Measurements from ENCODE around the gene ROMO1.
"Not testable (repeated sequence)": the region's sequence is repeated elsewhere in the genome, so short reads cannot be mapped to it uniquely, and the experiment has no call there.

ROMO1 gene

GRCh38 chr20:35664466-35665206 lies 34.6 kb upstream of the ROMO1 start, which contains the start of the genes CPNE1 and RBM12:
Gene CPNE1, minus strand, starts transcription at chr20:35664900. Its CDS starts 31,977 bp downstream, at chr20:35632923.
Gene RBM12, minus strand, starts transcription at chr20:35664900. Its CDS starts 9,578 bp downstream, at chr20:35655322.
- Mint-ChIP-seq H3K36me3 (ENCODE audit: low read depth) (peaks cover 31% of the 10 kb centered on the region), H3K9me3 (no peaks in the 10 kb centered on the region), H3K4me3 (peak within 1 kb of the TSS; percentile 95), H3K4me1 (ENCODE audit: low read depth) (peaks cover 37% of the 10 kb centered on the region), H3K27me3 (no peaks in the 10 kb centered on the region), H3K27ac (peak within 1 kb of the TSS; percentile 99)
- intact Hi-C loops (cut with micrococcal nuclease): loop anchor here (1.0 kb wide), 1 partner anchor 48 kb away; no protein-coding TSS in a partner anchor

GRCh38 chr20:35665949-35666288 lies 33.3 kb upstream of the ROMO1 start:
- H3K9me3 Mint-ChIP-seq: no peaks in the 10 kb centered on the region
- intact Hi-C loops (cut with micrococcal nuclease): no loop called here
- H3K27ac Mint-ChIP-seq: no peak overlapping the region
- no peak overlapping the region for H3K4me3 Mint-ChIP-seq
- no peaks in the 10 kb centered on the region for H3K27me3 Mint-ChIP-seq
- peaks cover 37% of the 10 kb centered on the region for H3K4me1 Mint-ChIP-seq (ENCODE audit: low read depth)
- peaks cover 44% of the 10 kb centered on the region for H3K36me3 Mint-ChIP-seq (ENCODE audit: low read depth)

GRCh38 chr20:35669221-35669620 lies 30.0 kb upstream of the ROMO1 start:
- no peak overlapping the region for H3K27ac Mint-ChIP-seq
- peaks cover 68% of the 10 kb centered on the region for H3K36me3 Mint-ChIP-seq (ENCODE audit: low read depth)

GRCh38 chr20:35669681-35670080 lies 29.5 kb upstream of the ROMO1 start:
- intact Hi-C loops (cut with micrococcal nuclease): no loop called here
- H3K27ac Mint-ChIP-seq: no peak overlapping the region

More at GRCh38 chr20:35669221-35669620, 30.0 kb upstream of the ROMO1 start:
- H3K9me3 Mint-ChIP-seq: no peaks in the 10 kb centered on the region
- no peaks in the 10 kb centered on the region for H3K27me3 Mint-ChIP-seq
- no peak overlapping the region for H3K4me3 Mint-ChIP-seq
- intact Hi-C loops (cut with micrococcal nuclease): no loop called here
- peaks cover 9% of the 10 kb centered on the region for H3K4me1 Mint-ChIP-seq (ENCODE audit: low read depth)

GRCh38 chr20:35673884-35674283 lies 25.3 kb upstream of the ROMO1 start:
- Mint-ChIP-seq H3K36me3 (ENCODE audit: low read depth) (peaks cover 91% of the 10 kb centered on the region), H3K4me3 (no peak overlapping the region), H3K9me3 (no peaks in the 10 kb centered on the region), H3K4me1 (ENCODE audit: low read depth) (no peaks in the 10 kb centered on the region), H3K27me3 (no peaks in the 10 kb centered on the region), H3K27ac (no peak overlapping the region)
- intact Hi-C loops (cut with micrococcal nuclease): no loop called here

More at GRCh38 chr20:35669681-35670080, 29.5 kb upstream of the ROMO1 start:
- Mint-ChIP-seq H3K9me3 (no peaks in the 10 kb centered on the region), H3K27me3 (no peaks in the 10 kb centered on the region), H3K36me3 (ENCODE audit: low read depth) (peaks cover 64% of the 10 kb centered on the region), H3K4me3 (no peak overlapping the region), H3K4me1 (ENCODE audit: low read depth) (peaks cover 5% of the 10 kb centered on the region)

- peaks cover 2% of the 10 kb centered on the region for H3K4me1 Mint-ChIP-seq (ENCODE audit: low read depth)
- H3K4me3 Mint-ChIP-seq: no peak overlapping the region
- H3K27me3 Mint-ChIP-seq: no peaks in the 10 kb centered on the region
- peaks cover 87% of the 10 kb centered on the region for H3K36me3 Mint-ChIP-seq (ENCODE audit: low read depth)
- intact Hi-C loops (cut with micrococcal nuclease): no loop called here
- H3K27ac Mint-ChIP-seq: no peak overlapping the region
- H3K9me3 Mint-ChIP-seq: no peaks in the 10 kb centered on the region
Observed at GRCh38 chr20:35674921-35675320, 24.3 kb upstream of the ROMO1 start.

- Mint-ChIP-seq H3K4me3 (peak overlapping the region; percentile 9), H3K9me3 (no peaks in the 10 kb centered on the region), H3K4me1 (ENCODE audit: low read depth) (peaks cover 14% of the 10 kb centered on the region), H3K27ac (peak overlapping the region; percentile 74), H3K27me3 (no peaks in the 10 kb centered on the region), H3K36me3 (ENCODE audit: low read depth) (peaks cover 62% of the 10 kb centered on the region)
- intact Hi-C loops (cut with micrococcal nuclease): no loop called here
Observed at GRCh38 chr20:35680452-35681183, 18.6 kb upstream of the ROMO1 start.

- no peaks in the 10 kb centered on the region for H3K27me3 Mint-ChIP-seq
- H3K4me3 Mint-ChIP-seq: no peak overlapping the region
- peaks cover 1% of the 10 kb centered on the region for H3K9me3 Mint-ChIP-seq
- H3K4me1 Mint-ChIP-seq (ENCODE audit: low read depth): peaks cover 14% of the 10 kb centered on the region
- intact Hi-C loops (cut with micrococcal nuclease): no loop called here
- no peak overlapping the region for H3K27ac Mint-ChIP-seq
- peaks cover 62% of the 10 kb centered on the region for H3K36me3 Mint-ChIP-seq (ENCODE audit: low read depth)
Observed at GRCh38 chr20:35681960-35682359, 17.2 kb upstream of the ROMO1 start.

GRCh38 chr20:35685368-35685767 lies 13.8 kb upstream of the ROMO1 start:
- H3K36me3 Mint-ChIP-seq (ENCODE audit: low read depth): peaks cover 67% of the 10 kb centered on the region
- H3K4me1 Mint-ChIP-seq (ENCODE audit: low read depth); H3K27ac Mint-ChIP-seq; H3K27me3 Mint-ChIP-seq; H3K4me3 Mint-ChIP-seq; H3K9me3 Mint-ChIP-seq; intact Hi-C loops (cut with micrococcal nuclease): not testable (repeated sequence)

GRCh38 chr20:35686872-35687271 lies 12.3 kb upstream of the ROMO1 start:
- H3K36me3 Mint-ChIP-seq (ENCODE audit: low read depth): peaks cover 76% of the 10 kb centered on the region
- H3K27ac Mint-ChIP-seq; H3K4me3 Mint-ChIP-seq; intact Hi-C loops (cut with micrococcal nuclease); H3K9me3 Mint-ChIP-seq; H3K27me3 Mint-ChIP-seq; H3K4me1 Mint-ChIP-seq (ENCODE audit: low read depth): not testable (repeated sequence)

- Mint-ChIP-seq H3K4me3 (no peak overlapping the region), H3K27ac (no peak overlapping the region), H3K36me3 (ENCODE audit: low read depth) (peaks cover 94% of the 10 kb centered on the region), H3K4me1 (ENCODE audit: low read depth) (no peaks in the 10 kb centered on the region), H3K27me3 (no peaks in the 10 kb centered on the region), H3K9me3 (peaks cover 9% of the 10 kb centered on the region)
- intact Hi-C loops (cut with micrococcal nuclease): loop anchor here (10.0 kb wide), 1 partner anchor 235 kb away; the partner anchor contains the start of gene CEP250
Observed at GRCh38 chr20:35690265-35690664, 8.9 kb upstream of the ROMO1 start.

- Mint-ChIP-seq H3K27ac (no peak overlapping the region), H3K36me3 (ENCODE audit: low read depth) (peaks cover 79% of the 10 kb centered on the region), H3K4me3 (no peak overlapping the region), H3K27me3 (no peaks in the 10 kb centered on the region), H3K9me3 (no peaks in the 10 kb centered on the region), H3K4me1 (ENCODE audit: low read depth) (peaks cover 21% of the 10 kb centered on the region)
- intact Hi-C loops (cut with micrococcal nuclease): loop anchor here (10.0 kb wide), 1 partner anchor 240 kb away; the partner anchor contains the start of gene CEP250
Observed at GRCh38 chr20:35695245-35695749, 3.9 kb upstream of the ROMO1 start.

GRCh38 chr20:35695978-35696377 lies 3.2 kb upstream of the ROMO1 start:
- intact Hi-C loops (cut with micrococcal nuclease): loop anchor here (10.0 kb wide), 1 partner anchor 241 kb away; the partner anchor contains the start of gene CEP250
- no peaks in the 10 kb centered on the region for H3K27me3 Mint-ChIP-seq
- no peaks in the 10 kb centered on the region for H3K9me3 Mint-ChIP-seq
- peaks cover 28% of the 10 kb centered on the region for H3K4me1 Mint-ChIP-seq (ENCODE audit: low read depth)
- no peak overlapping the region for H3K27ac Mint-ChIP-seq
- H3K4me3 Mint-ChIP-seq: no peak overlapping the region
- peaks cover 73% of the 10 kb centered on the region for H3K36me3 Mint-ChIP-seq (ENCODE audit: low read depth)

Data from dendritic cell treated with granulocyte-macrophage colony-stimulating factor and Interleukin-4, amounts not matched to agents 40 ng/mL and 50 ng/mL, for 4 days (primary cell).